CD4-positive, alpha-beta memory T cell (primary cell): ENCODE results near the gene RBM17. TPM values are rescaled to one million over a fixed set of nuclear protein-coding genes. Genes with fewer than 3 reads are reported as not detected.
A peak's percentile ranks its signal among the peaks of the same experiment; 100 is the strongest.
"Not testable (repeated sequence)": the region's sequence is repeated elsewhere in the genome, so short reads cannot be mapped to it uniquely, and the experiment has no call there.

Experiments used
- CTCF ChIA-PET: fragments of 350-600 bp; sonication (Branson Sonifier 250); formaldehyde crosslinking; loops from one replicate; lab custom pipeline; 2021; ENCODE audit warnings: inconsistent platforms; ENCODE audit not compliant: partially characterized antibody; lab: Charles Lee
- POLR2A ChIA-PET: fragments of 350-600 bp; sonication (Branson Sonifier 250); formaldehyde crosslinking; loops from one replicate; lab custom pipeline; 2021; ENCODE audit not compliant: partially characterized antibody; lab: Charles Lee
- DNase-seq, 5 donors: peaks; one replicate each; pipeline versions ENCODE4 v3.0.0 to v3.0.0-alpha.2; 2020 to 2022; ENCODE audit warnings: mixed read lengths in 1 of 5
- H3K27ac ChIP-seq: one replicate; pipeline ENCODE4 v1.7.0; 2013; ENCODE audit warnings: low read depth, low read length
- H3K27me3 ChIP-seq: 2 replicates; pipeline ENCODE4 v1.7.0; 2013; ENCODE audit warnings: mild to moderate bottlenecking, low read length, moderate library complexity; ENCODE audit not compliant: insufficient read depth
- H3K36me3 ChIP-seq: 2 replicates; pipeline ENCODE4 v1.7.0; 2013; ENCODE audit warnings: mild to moderate bottlenecking, low read length, moderate library complexity; ENCODE audit not compliant: insufficient read depth
- H3K4me1 ChIP-seq: 2 replicates; pipeline ENCODE4 v1.7.0; 2013; ENCODE audit warnings: mild to moderate bottlenecking, low read length, moderate library complexity; ENCODE audit not compliant: insufficient read depth
- H3K4me3 ChIP-seq, 2 donors: one replicate each; pipeline ENCODE4 v1.7.0; 2013; ENCODE audit warnings: low read length in 2 of 2, mild to moderate bottlenecking in 1 of 2
- H3K9me3 ChIP-seq, 2 donors: one replicate each; pipeline ENCODE4 v1.7.0; 2013; ENCODE audit warnings: low read length in 2 of 2, control low read depth in 1 of 2; ENCODE audit not compliant: control insufficient read depth in 1 of 2
- H3K27ac Mint-ChIP-seq, 7 donors: one replicate each; pipeline ENCODE4 v1.8.0; 2020 to 2021; ENCODE audit warnings: mixed read lengths in 7 of 7, mild to moderate bottlenecking in 6 of 7, inconsistent platforms in 3 of 7, moderate library complexity in 3 of 7
- H3K27me3 Mint-ChIP-seq, 2 donors: one replicate each; pipeline ENCODE4 v1.8.0; 2020 to 2021; ENCODE audit warnings: mixed read lengths in 2 of 2
- H3K36me3 Mint-ChIP-seq, 2 donors: one replicate each; pipeline ENCODE4 v1.8.0; 2020 to 2021; ENCODE audit warnings: mixed read lengths in 2 of 2, inconsistent platforms in 1 of 2, mild to moderate bottlenecking in 1 of 2
- H3K4me1 Mint-ChIP-seq, 4 donors: one replicate each; pipeline ENCODE4 v1.8.0; 2020 to 2021; ENCODE audit warnings: mixed read lengths in 4 of 4, mild to moderate bottlenecking in 1 of 4
- H3K4me3 Mint-ChIP-seq, 8 donors: one replicate each; pipeline ENCODE4 v1.8.0; 2020 to 2021; ENCODE audit warnings: mixed read lengths in 8 of 8, mild to moderate bottlenecking in 7 of 8, moderate library complexity in 6 of 8, inconsistent platforms in 3 of 8
- H3K9me3 Mint-ChIP-seq, 8 donors: one replicate each; pipeline ENCODE4 v1.8.0; 2020 to 2021; ENCODE audit warnings: mixed read lengths in 8 of 8, mild to moderate bottlenecking in 5 of 8, inconsistent platforms in 3 of 8, moderate library complexity in 1 of 8
- intact Hi-C: fragments of 100-400 bp; cut with micrococcal nuclease; formaldehyde crosslinking; loops from one replicate; pipeline ENCODE4 v1.15.1; 2023
- polyA plus RNA-seq, 2 donors: library from polyadenylated mRNA; unstranded; fragments of 300-500 nt; fragmentation: Illumina TruSeq; gene quantifications; one replicate each; pipeline ENCODE4 v1.2.3, GENCODE V29; 2021
- total RNA-seq, 2 experiments: library from RNA; stranded (reverse); gene quantifications; one replicate each; pipeline ENCODE4 v1.2.3, GENCODE V29; 2021

Gene RBM17
- total and polyA plus RNA-seq, 4 experiments from 2014 or later: 46.3 to 125 (median 110) TPM

- peak overlapping the region; percentile 57 for H3K27ac ChIP-seq
- CTCF ChIA-PET: interaction anchor here (1.4 to 2.8 kb wide), 2 partner anchors 10 to 61 kb away, joined by 5 to 10 read pairs; partner anchors contain the start of gene PFKFB3
- H3K9me3 Mint-ChIP-seq: no peaks in the 10 kb centered on the region
- H3K27ac Mint-ChIP-seq: peak overlapping the region; percentile 89 to 96 (median 95)
- no peaks in the 10 kb centered on the region for H3K27me3 Mint-ChIP-seq
- H3K36me3 Mint-ChIP-seq: peaks cover 0 to 6% of the 10 kb centered on the region in 2 donors
- H3K4me3 ChIP-seq: peak overlapping the region; percentile 46 to 95
- peak in 3 of 5 donors; percentile 23 to 39 (median 28) for DNase-seq
- intact Hi-C loops: no loop called here
- no peaks in the 10 kb centered on the region for H3K36me3 ChIP-seq
- H3K4me1 Mint-ChIP-seq: peaks cover 37 to 77% (median 53%) of the 10 kb centered on the region in 4 donors
- POLR2A ChIA-PET: interaction anchor here (0.6 to 1.1 kb wide), 2 partner anchors 22 to 32 kb away, joined by 3 to 4 read pairs; no protein-coding TSS in a partner anchor
- no peaks in the 10 kb centered on the region for H3K27me3 ChIP-seq
- H3K9me3 ChIP-seq: no peaks in the 10 kb centered on the region
- peaks cover 59% of the 10 kb centered on the region for H3K4me1 ChIP-seq
- H3K4me3 Mint-ChIP-seq: peak overlapping the region; percentile 89 to 99 (median 95)
Observed at GRCh38 chr10:6141296-6142151, 52.7 kb downstream of the RBM17 start.

- intact Hi-C loops: not testable (repeated sequence)
- peaks cover 59% of the 10 kb centered on the region for H3K4me1 ChIP-seq
Observed at GRCh38 chr10:6142186-6142585, 53.4 kb downstream of the RBM17 start.

GRCh38 chr10:6142644-6143043, 53.8 kb downstream of the RBM17 start:
- Mint-ChIP-seq H3K9me3 (no peaks in the 10 kb centered on the region), H3K36me3 (peaks cover 0 to 10% of the 10 kb centered on the region in 2 donors), H3K4me3 (peak overlapping the region; percentile 34 to 97 (median 78)), H3K4me1 (peaks cover 37 to 81% (median 56%) of the 10 kb centered on the region in 4 donors), H3K27ac (peak overlapping the region; percentile 32 to 89 (median 65)), H3K27me3 (no peaks in the 10 kb centered on the region)
- no peaks in the 10 kb centered on the region for H3K9me3 ChIP-seq
- no peaks in the 10 kb centered on the region for H3K36me3 ChIP-seq
- H3K27ac ChIP-seq: no peak overlapping the region
- no peak for DNase-seq
- H3K27me3 ChIP-seq: no peaks in the 10 kb centered on the region
- ChIA-PET POLR2A (interaction anchor here (1.0 to 2.7 kb wide), 2 partner anchors 21 to 59 kb away, joined by 3 to 26 read pairs; no protein-coding TSS in a partner anchor), CTCF (interaction anchor here (1.4 kb wide), 1 partner anchor 9 kb away, joined by 5 read pairs; no protein-coding TSS in a partner anchor)
- no peak overlapping the region for H3K4me3 ChIP-seq
- H3K4me1 ChIP-seq: peaks cover 64% of the 10 kb centered on the region
- intact Hi-C loops: no loop called here

More at GRCh38 chr10:6142186-6142585, 53.4 kb downstream of the RBM17 start:
- ChIA-PET POLR2A (interaction anchor here (0.6 kb wide), 1 partner anchor 21 kb away, joined by 4 read pairs; no protein-coding TSS in a partner anchor), CTCF (interaction anchor here (1.4 kb wide), 1 partner anchor 9 kb away, joined by 5 read pairs; no protein-coding TSS in a partner anchor)
- H3K36me3 ChIP-seq, DNase-seq, H3K27me3 ChIP-seq, H3K4me3 ChIP-seq, H3K9me3 ChIP-seq, H3K36me3 Mint-ChIP-seq, H3K27me3 Mint-ChIP-seq, H3K9me3 Mint-ChIP-seq: not testable (repeated sequence)
- Mint-ChIP-seq H3K4me1 (peaks cover 34 to 77% (median 52%) of the 10 kb centered on the region in 4 donors), H3K27ac (peak overlapping the region; percentile 89 to 96 (median 95)), H3K4me3 (peak overlapping the region; percentile 55 to 99 (median 92))
- peak overlapping the region; percentile 57 for H3K27ac ChIP-seq

GRCh38 chr10:6143181-6143580, 54.3 kb downstream of the RBM17 start:
- Mint-ChIP-seq H3K4me1 (peaks cover 42 to 87% (median 60%) of the 10 kb centered on the region in 4 donors), H3K36me3 (peaks cover 0 to 10% of the 10 kb centered on the region in 2 donors), H3K27me3 (no peaks in the 10 kb centered on the region), H3K9me3 (no peaks in the 10 kb centered on the region), H3K27ac (peak overlapping the region in 6 of 7 donors; percentile 32 to 97 (median 80)), H3K4me3 (peak overlapping the region in 7 of 8 donors; percentile 57 to 97 (median 93))
- H3K36me3 ChIP-seq: no peaks in the 10 kb centered on the region
- H3K9me3 ChIP-seq: no peaks in the 10 kb centered on the region
- no peaks in the 10 kb centered on the region for H3K27me3 ChIP-seq
- ChIA-PET CTCF (interaction anchor here (1.4 kb wide), 1 partner anchor 8 kb away, joined by 5 read pairs; no protein-coding TSS in a partner anchor), POLR2A (interaction anchor here (1.0 to 2.7 kb wide), 4 partner anchors 9 to 59 kb away, joined by 3 to 26 read pairs (median 10); no protein-coding TSS in a partner anchor)
- peaks cover 69% of the 10 kb centered on the region for H3K4me1 ChIP-seq
- H3K4me3 ChIP-seq: no peak overlapping the region
- DNase-seq: no peak
- intact Hi-C loops: no loop called here
- H3K27ac ChIP-seq: no peak overlapping the region

- Histone ChIP-seq H3K27ac (peak overlapping the region; percentile 84), H3K9me3 (no peaks in the 10 kb centered on the region), H3K27me3 (no peaks in the 10 kb centered on the region), H3K36me3 (no peaks in the 10 kb centered on the region), H3K4me1 (peaks cover 77% of the 10 kb centered on the region), H3K4me3 (peak overlapping the region; percentile 61 to 85)
- intact Hi-C loops: loop anchor here (1.0 to 2.0 kb wide), 3 partner anchors 19 to 56 kb away; partner anchors contain the start of gene RBM17
- peaks cover 45 to 85% (median 64%) of the 10 kb centered on the region in 4 donors for H3K4me1 Mint-ChIP-seq
- H3K27ac Mint-ChIP-seq: peak overlapping the region; percentile 89 to 97 (median 92)
- CTCF ChIA-PET: interaction anchor here (0.6 to 11.8 kb wide), 10 partner anchors 10 to 261 kb away, joined by 3 to 106 read pairs (median 4); partner anchors contain the start of gene PFKFB3
- H3K4me3 Mint-ChIP-seq: peak overlapping the region; percentile 88 to 95 (median 91)
- DNase-seq: peak; percentile 85 to 92 (median 87)
- H3K27me3 Mint-ChIP-seq: no peaks in the 10 kb centered on the region
- peaks cover 0 to 10% of the 10 kb centered on the region in 2 donors for H3K36me3 Mint-ChIP-seq
- H3K9me3 Mint-ChIP-seq: no peaks in the 10 kb centered on the region
- POLR2A ChIA-PET: interaction anchor here (0.7 to 2.7 kb wide), 19 partner anchors 8 to 265 kb away, joined by 3 to 26 read pairs (median 3); partner anchors contain the start of genes ANKRD16, FBH1 and PFKFB3
Observed at GRCh38 chr10:6144406-6145165, 55.8 kb downstream of the RBM17 start.
